HG02943 (cell line): ENCODE results near the gene RLIM.

Experiments
- ATAC-seq: cut with Tn5 transposase; IDR thresholded peaks from one replicate; pipeline ENCODE4 v1.9.1; 2021; ENCODE audit warnings: mild to moderate bottlenecking, low read depth, moderate library complexity; ENCODE audit not compliant: unreplicated experiment

The RLIM gene

DNA sequence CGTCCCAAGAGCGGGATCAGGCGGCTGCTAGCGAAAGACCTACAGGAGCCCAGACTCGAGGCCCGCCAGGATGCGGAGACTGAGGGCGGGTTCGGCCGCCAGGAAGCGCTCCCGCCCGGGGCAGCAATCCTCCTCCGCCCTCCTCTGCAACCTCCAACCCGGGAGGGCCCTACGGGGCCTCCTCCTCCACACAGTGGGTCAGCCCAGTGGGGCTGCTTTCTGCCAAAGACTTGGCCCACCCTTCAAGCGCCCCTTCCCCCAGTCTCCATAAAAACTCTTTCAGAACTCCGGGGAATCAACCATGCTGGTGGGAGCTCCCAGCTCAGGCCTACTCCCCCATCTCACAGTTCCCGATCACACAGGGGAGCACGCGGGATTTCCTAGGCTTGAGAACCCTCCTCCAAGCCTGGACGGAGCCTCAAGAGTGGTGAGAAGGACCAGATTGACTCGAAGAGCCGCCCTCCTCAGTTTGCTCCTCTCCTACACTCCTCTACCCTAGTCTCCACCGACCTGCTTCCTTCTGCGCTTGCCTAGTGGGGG is 77.5 kb downstream of the RLIM start:
- ATAC-seq, result peak; percentile 32

GRCh38 chrX:74536152-74536831 is 78.1 kb downstream of the RLIM start:
- ATAC-seq, result peak; percentile 54

GRCh38 chrX:74535408-74536151 is 78.8 kb downstream of the RLIM start:
- ATAC-seq, result peak; percentile 32
